Measurements from ENCODE around the gene RADIL.

Gene RADIL

DNA sequence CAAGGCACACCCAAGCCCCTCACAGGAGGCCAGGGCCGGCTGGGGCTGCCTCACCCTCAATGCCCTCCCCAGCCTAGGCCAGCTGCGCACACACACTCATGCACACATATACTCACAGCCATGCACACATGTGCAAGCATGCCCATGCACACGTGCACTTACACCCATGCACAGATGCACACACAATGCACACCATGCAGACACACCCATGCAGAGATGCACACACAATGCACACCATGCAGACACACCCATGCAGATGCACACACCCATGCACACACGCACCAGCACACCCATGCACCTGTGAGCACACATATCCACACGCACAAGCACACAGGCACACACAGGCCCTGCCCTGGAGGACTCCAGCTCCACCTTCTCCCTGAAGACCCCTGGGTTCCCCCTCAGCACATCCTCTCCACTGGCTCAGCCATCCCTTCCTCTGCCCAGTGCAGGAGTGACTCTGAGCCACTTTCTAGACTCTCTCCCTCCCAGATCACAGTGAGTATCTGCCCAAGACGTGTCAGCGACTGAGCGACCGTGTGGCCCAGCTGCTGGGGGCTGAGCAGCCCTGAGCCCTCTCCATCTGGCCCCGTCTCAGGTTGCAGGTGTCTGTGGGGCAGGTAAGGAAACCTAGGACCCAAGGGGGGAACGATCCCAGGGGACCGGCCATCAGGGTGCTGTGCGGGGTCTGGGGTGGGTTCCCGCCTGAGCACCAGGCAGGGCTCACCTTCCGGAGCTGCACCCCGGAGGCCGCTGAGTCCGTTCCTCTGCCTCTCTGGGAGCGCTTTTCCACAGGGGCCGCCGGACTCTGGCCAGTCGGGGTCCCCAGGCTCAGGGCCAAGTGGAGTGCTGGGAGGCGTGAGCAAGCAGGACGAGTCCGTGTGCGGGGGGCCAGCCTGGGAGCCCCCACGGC lies 82.3 kb downstream of the RADIL start:
- no peak overlapping the region for H3K4me2 ChIP-seq (ENCODE audit: low read length)
- H3K4me3 ChIP-seq (ENCODE audit: low read length), result no peak overlapping the region
- no peaks in the 10 kb centered on the region for H4K20me1 ChIP-seq (ENCODE audit: control insufficient read depth, insufficient read depth, low read depth, low read length)
- H3K79me2 ChIP-seq (ENCODE audit: control insufficient read depth, low read length), result no peaks in the 10 kb centered on the region
- no peaks in the 10 kb centered on the region for H3K27me3 ChIP-seq (ENCODE audit: control insufficient read depth, low read length)
- H3F3A ChIP-seq (ENCODE audit: control insufficient read depth, insufficient read depth), result no peaks in the 10 kb centered on the region
- no peaks in the 10 kb centered on the region for H3K36me3 ChIP-seq (ENCODE audit: control insufficient read depth, low read length)
- TF ChIP-seq EZH2phosphoT487 (IDR thresholded peaks at IDR 0.05; ENCODE audit: borderline replicate concordance, low read length), result no peak
- TF ChIP-seq, protein P1, sequence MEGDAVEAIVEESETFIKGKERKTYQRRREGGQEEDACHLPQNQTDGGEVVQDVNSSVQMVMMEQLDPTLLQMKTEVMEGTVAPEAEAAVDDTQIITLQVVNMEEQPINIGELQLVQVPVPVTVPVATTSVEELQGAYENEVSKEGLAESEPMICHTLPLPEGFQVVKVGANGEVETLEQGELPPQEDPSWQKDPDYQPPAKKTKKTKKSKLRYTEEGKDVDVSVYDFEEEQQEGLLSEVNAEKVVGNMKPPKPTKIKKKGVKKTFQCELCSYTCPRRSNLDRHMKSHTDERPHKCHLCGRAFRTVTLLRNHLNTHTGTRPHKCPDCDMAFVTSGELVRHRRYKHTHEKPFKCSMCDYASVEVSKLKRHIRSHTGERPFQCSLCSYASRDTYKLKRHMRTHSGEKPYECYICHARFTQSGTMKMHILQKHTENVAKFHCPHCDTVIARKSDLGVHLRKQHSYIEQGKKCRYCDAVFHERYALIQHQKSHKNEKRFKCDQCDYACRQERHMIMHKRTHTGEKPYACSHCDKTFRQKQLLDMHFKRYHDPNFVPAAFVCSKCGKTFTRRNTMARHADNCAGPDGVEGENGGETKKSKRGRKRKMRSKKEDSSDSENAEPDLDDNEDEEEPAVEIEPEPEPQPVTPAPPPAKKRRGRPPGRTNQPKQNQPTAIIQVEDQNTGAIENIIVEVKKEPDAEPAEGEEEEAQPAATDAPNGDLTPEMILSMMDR (IDR thresholded peaks at IDR 0.05; ENCODE audit: low read depth, low read length, poor library complexity, severe bottlenecking), result no peak
- no peaks in the 10 kb centered on the region for H3K4me1 ChIP-seq (ENCODE audit: control insufficient read depth, low read length)
- H3K27ac ChIP-seq (ENCODE audit: low read depth, low read length), result no peak overlapping the region
- H3K9me3 ChIP-seq (ENCODE audit: control insufficient read depth, insufficient read depth, low read length), result no peaks in the 10 kb centered on the region
- H3K9me2 ChIP-seq (replicated peaks; ENCODE audit: control insufficient read depth, low read length), result no peaks in the 10 kb centered on the region

DNA sequence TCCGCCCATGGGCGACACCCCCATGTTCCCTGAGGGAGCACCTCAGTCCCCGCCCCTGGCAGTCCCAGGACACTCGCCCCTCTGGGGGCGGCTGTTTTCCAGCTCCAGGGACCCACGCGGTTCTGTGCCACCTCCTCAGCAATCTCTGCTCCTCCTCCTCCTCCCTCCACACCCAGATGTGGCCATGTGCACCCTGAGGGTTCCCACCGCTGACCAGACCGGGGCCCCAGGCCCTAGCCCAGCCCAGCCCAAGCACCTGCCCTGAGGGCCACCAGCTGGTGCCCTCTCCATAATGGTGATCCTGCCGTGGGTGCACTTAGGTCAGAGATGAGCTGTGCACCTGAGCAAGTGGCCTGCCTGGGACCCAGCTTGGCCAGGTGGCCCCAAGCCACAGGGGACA lies 83.0 kb downstream of the RADIL start:
- no peaks in the 10 kb centered on the region for H3K27me3 ChIP-seq (ENCODE audit: control insufficient read depth, low read length)
- H4K20me1 ChIP-seq (ENCODE audit: control insufficient read depth, insufficient read depth, low read depth, low read length), result no peaks in the 10 kb centered on the region
- no peaks in the 10 kb centered on the region for H3K79me2 ChIP-seq (ENCODE audit: control insufficient read depth, low read length)

DNA sequence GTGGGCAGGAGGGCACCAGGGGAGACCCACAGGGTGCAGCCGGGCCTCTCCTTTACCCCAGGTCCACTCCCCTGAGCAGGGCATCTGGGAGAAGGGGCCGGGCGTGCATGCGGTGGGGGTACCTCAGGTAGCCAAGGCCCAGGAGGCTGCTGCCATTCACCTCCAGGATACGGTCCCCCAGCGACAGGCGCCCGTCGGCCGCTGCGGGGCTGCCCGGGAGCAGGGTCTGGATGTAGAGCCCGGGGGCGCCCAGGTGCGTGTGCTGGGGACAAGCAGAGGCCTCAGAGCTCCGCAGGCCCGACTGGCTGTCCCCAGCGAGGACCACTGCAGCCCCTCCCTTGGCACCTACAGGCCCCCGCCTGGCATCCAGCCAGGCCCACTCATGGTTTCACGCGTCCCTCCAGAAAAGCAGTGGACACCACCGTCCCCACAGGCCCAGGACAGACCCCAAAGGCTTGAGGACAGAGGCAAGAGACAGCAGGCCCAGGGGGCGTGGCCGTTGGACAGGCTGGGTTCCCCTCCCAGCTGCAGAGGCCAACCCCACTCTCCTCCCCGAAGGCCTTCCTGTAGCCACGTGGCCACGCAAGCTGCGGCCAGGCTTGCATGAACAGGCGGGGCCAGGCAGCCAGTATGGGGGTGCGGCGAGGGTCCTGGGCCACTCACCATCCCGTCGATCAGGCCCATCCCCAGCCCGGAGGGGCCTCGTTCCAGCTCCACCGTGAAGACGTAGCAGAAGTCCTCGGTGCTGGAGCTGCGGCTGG lies 83.8 kb downstream of the RADIL start:
- H4K20me1 ChIP-seq (ENCODE audit: control insufficient read depth, insufficient read depth, low read depth, low read length), result no peaks in the 10 kb centered on the region
- no peaks in the 10 kb centered on the region for H3K27me3 ChIP-seq (ENCODE audit: control insufficient read depth, low read length)
- H3K4me3 ChIP-seq (ENCODE audit: low read length), result no peak overlapping the region

More for the DNA sequence above, 83.0 kb downstream of the RADIL start:
- no peaks in the 10 kb centered on the region for H3K36me3 ChIP-seq (ENCODE audit: control insufficient read depth, low read length)
- H3K9me3 ChIP-seq (ENCODE audit: control insufficient read depth, insufficient read depth, low read length), result no peaks in the 10 kb centered on the region
- no peak overlapping the region for H3K27ac ChIP-seq (ENCODE audit: low read depth, low read length)
- H3K4me3 ChIP-seq (ENCODE audit: low read length), result no peak overlapping the region
- H3K4me1 ChIP-seq (ENCODE audit: control insufficient read depth, low read length), result no peaks in the 10 kb centered on the region
- no peaks in the 10 kb centered on the region for H3K9me2 ChIP-seq (replicated peaks; ENCODE audit: control insufficient read depth, low read length)
- H3F3A ChIP-seq (ENCODE audit: control insufficient read depth, insufficient read depth), result no peaks in the 10 kb centered on the region
- TF ChIP-seq, protein P1 (IDR thresholded peaks at IDR 0.05; ENCODE audit: low read depth, low read length, poor library complexity, severe bottlenecking), result no peak
- TF ChIP-seq EZH2phosphoT487 (IDR thresholded peaks at IDR 0.05; ENCODE audit: borderline replicate concordance, low read length), result no peak
- no peak overlapping the region for H3K4me2 ChIP-seq (ENCODE audit: low read length)

More for the DNA sequence above, 83.8 kb downstream of the RADIL start:
- Histone ChIP-seq H3K9me3 (ENCODE audit: control insufficient read depth, insufficient read depth, low read length) (no peaks in the 10 kb centered on the region), H3K36me3 (ENCODE audit: control insufficient read depth, low read length) (no peaks in the 10 kb centered on the region; the same call in 1 of the 2 replicates), H3K4me1 (ENCODE audit: control insufficient read depth, low read length) (no peaks in the 10 kb centered on the region), H3K4me2 (ENCODE audit: low read length) (no peak overlapping the region), H3K79me2 (ENCODE audit: control insufficient read depth, low read length) (no peaks in the 10 kb centered on the region), H3K9me2 (replicated peaks; ENCODE audit: control insufficient read depth, low read length) (no peaks in the 10 kb centered on the region), H3K27ac (ENCODE audit: low read depth, low read length) (no peak overlapping the region), H3F3A (ENCODE audit: control insufficient read depth, insufficient read depth) (no peaks in the 10 kb centered on the region)
- TF ChIP-seq, protein P1 (IDR thresholded peaks at IDR 0.05; ENCODE audit: low read depth, low read length, poor library complexity, severe bottlenecking), result no peak
- TF ChIP-seq EZH2phosphoT487 (IDR thresholded peaks at IDR 0.05; ENCODE audit: borderline replicate concordance, low read length), result no peak
